Neural progenitor cell (in vitro differentiated cells): ENCODE measurements around the gene CNGA2. TPM values are rescaled to one million over a fixed set of nuclear protein-coding genes. Genes with fewer than 3 reads are reported as not detected.

Experiments used
- DNase-seq: peaks from one replicate; pipeline ENCODE4 v3.0.0-alpha.2; 2016; ENCODE audit warnings: low spot score
- H2AFZ ChIP-seq: fragments of 200-600 bp; sonication (generic); replicated peaks from 2 replicates; pipeline ENCODE4 v1.6.1; 2016; ENCODE audit warnings: antibody characterized with exemption
- H3F3A ChIP-seq: fragments of 200-600 bp; sonication (generic); 2 replicates; pipeline ENCODE4 v1.6.1; 2016; ENCODE audit warnings: antibody characterized with exemption, low read depth
- H3K27ac ChIP-seq: fragments of 200-600 bp; sonication (generic); 2 replicates; pipeline ENCODE4 v1.5.1; 2016; ENCODE audit warnings: mild to moderate bottlenecking
- H3K27me3 ChIP-seq: fragments of 200-600 bp; sonication (generic); 2 replicates; pipeline ENCODE4 v1.6.1; 2016; ENCODE audit warnings: mild to moderate bottlenecking, moderate library complexity
- H3K36me3 ChIP-seq: fragments of 200-600 bp; sonication (generic); 2 replicates; pipeline ENCODE4 v1.5.1; 2016
- H3K4me1 ChIP-seq: fragments of 200-600 bp; sonication (generic); 2 replicates; pipeline ENCODE4 v1.6.1; 2016; ENCODE audit warnings: mixed run types
- H3K4me2 ChIP-seq: fragments of 200-600 bp; sonication (generic); 2 replicates; pipeline ENCODE4 v1.6.1; 2016
- H3K4me3 ChIP-seq: fragments of 200-600 bp; sonication (generic); 2 replicates; pipeline ENCODE4 v1.5.1; 2016
- H3K79me2 ChIP-seq: fragments of 200-600 bp; sonication (generic); 2 replicates; pipeline ENCODE4 v1.6.1; 2016; ENCODE audit warnings: low read depth
- H3K9ac ChIP-seq: fragments of 200-600 bp; sonication (generic); 2 replicates; pipeline ENCODE4 v1.6.1; 2016
- H3K9me3 ChIP-seq: fragments of 200-600 bp; sonication (generic); 2 replicates; pipeline ENCODE4 v1.5.1; 2016; ENCODE audit warnings: low read depth
- H4K20me1 ChIP-seq: fragments of 200-600 bp; sonication (generic); 2 replicates; pipeline ENCODE4 v1.6.1; 2016; ENCODE audit warnings: low read depth
- H3K27ac Mint-ChIP-seq: 3 replicates; pipeline ENCODE4 v1.8.0; 2021; ENCODE audit warnings: mixed read lengths
- H3K27me3 Mint-ChIP-seq: 2 replicates; pipeline ENCODE4 v1.8.0; 2022; ENCODE audit warnings: low read depth, mild to moderate bottlenecking, inconsistent platforms, moderate library complexity, mixed read lengths; ENCODE audit not compliant: insufficient read depth
- H3K36me3 Mint-ChIP-seq: 3 replicates; pipeline ENCODE4 v1.8.0; 2021; ENCODE audit warnings: mixed read lengths
- H3K4me1 Mint-ChIP-seq: 3 replicates; pipeline ENCODE4 v1.8.0; 2021; ENCODE audit warnings: mixed read lengths
- H3K4me3 Mint-ChIP-seq: 3 replicates; pipeline ENCODE4 v1.8.0; 2021; ENCODE audit warnings: mild to moderate bottlenecking, moderate library complexity, mixed read lengths
- H3K9me3 Mint-ChIP-seq: 3 replicates; pipeline ENCODE4 v1.8.0; 2020; ENCODE audit warnings: mixed read lengths
- CTCF ChIP-seq: fragments of 200-600 bp; sonication (generic); IDR thresholded peaks from 2 replicates; pipeline ENCODE4 v1.5.1; 2017; ENCODE audit warnings: antibody characterized with exemption, mild to moderate bottlenecking
- EZH2 ChIP-seq: fragments of 200-600 bp; sonication (generic); IDR thresholded peaks from 2 replicates; pipeline ENCODE4 v1.6.1; 2017; ENCODE audit warnings: antibody characterized with exemption, mild to moderate bottlenecking, moderate library complexity
- EZH2phosphoT487 ChIP-seq: fragments of 200-600 bp; sonication (generic); IDR thresholded peaks from 2 replicates; pipeline ENCODE4 v1.6.1; 2017; ENCODE audit warnings: antibody characterized with exemption
- total RNA-seq: library from RNA; depleted of rRNA; stranded (reverse); fragments of >200 nt; gene quantifications from 2 replicates; pipeline ENCODE4 v1.2.3, GENCODE V29; 2015; ENCODE audit warnings: low replicate concordance

Gene CNGA2
- total RNA-seq, 1 donor from 2014 or later: not detected

- H3K27ac ChIP-seq: no peak overlapping the region
- no peaks in the 10 kb centered on the region for H4K20me1 ChIP-seq
- H3K9me3 Mint-ChIP-seq: peaks cover 12% of the 10 kb centered on the region
- no peak overlapping the region for H3K27ac Mint-ChIP-seq
- H3K27me3 ChIP-seq: peaks cover 2% of the 10 kb centered on the region
- no peak overlapping the region for H3K4me2 ChIP-seq
- H3K9me3 ChIP-seq: no peaks in the 10 kb centered on the region
- no peak overlapping the region for H2AFZ ChIP-seq
- peaks cover 3% of the 10 kb centered on the region for H3K4me1 Mint-ChIP-seq
- H3K4me1 ChIP-seq: no peaks in the 10 kb centered on the region
- H3K4me3 ChIP-seq: no peak overlapping the region
- H3K36me3 ChIP-seq: no peaks in the 10 kb centered on the region
- TF ChIP-seq CTCF (no peak), EZH2 (no peak), EZH2phosphoT487 (no peak)
- DNase-seq: no peak
- no peak overlapping the region for H3K4me3 Mint-ChIP-seq
- no peaks in the 10 kb centered on the region for H3K36me3 Mint-ChIP-seq
- no peaks in the 10 kb centered on the region for H3F3A ChIP-seq
- H3K79me2 ChIP-seq: no peaks in the 10 kb centered on the region
- no peak overlapping the region for H3K9ac ChIP-seq
- H3K27me3 Mint-ChIP-seq: peaks cover 6% of the 10 kb centered on the region
Measured at GRCh38 chrX:151701531-151701930, 33.0 kb upstream of the CNGA2 start.

GRCh38 chrX:151702026-151702714 is 32.4 kb upstream of the CNGA2 start:
- no peak overlapping the region for H2AFZ ChIP-seq
- H3K79me2 ChIP-seq: no peaks in the 10 kb centered on the region
- no peaks in the 10 kb centered on the region for H3K4me1 ChIP-seq
- no peaks in the 10 kb centered on the region for H3K9me3 ChIP-seq
- no peaks in the 10 kb centered on the region for H3K36me3 ChIP-seq
- no peaks in the 10 kb centered on the region for H4K20me1 ChIP-seq
- no peak for TF ChIP-seq CTCF
- H3K4me3 ChIP-seq: no peak overlapping the region
- H3K36me3 Mint-ChIP-seq: no peaks in the 10 kb centered on the region
- no peak overlapping the region for H3K27ac ChIP-seq
- peaks cover 12% of the 10 kb centered on the region for H3K9me3 Mint-ChIP-seq
- no peak overlapping the region for H3K4me2 ChIP-seq
- H3F3A ChIP-seq: no peaks in the 10 kb centered on the region
- no peak for DNase-seq
- no peak overlapping the region for H3K9ac ChIP-seq
- no peak overlapping the region for H3K27ac Mint-ChIP-seq
- H3K4me3 Mint-ChIP-seq: no peak overlapping the region
- peaks cover 3% of the 10 kb centered on the region for H3K4me1 Mint-ChIP-seq
- H3K27me3 Mint-ChIP-seq: peaks cover 4% of the 10 kb centered on the region
- H3K27me3 ChIP-seq: no peaks in the 10 kb centered on the region

DNA sequence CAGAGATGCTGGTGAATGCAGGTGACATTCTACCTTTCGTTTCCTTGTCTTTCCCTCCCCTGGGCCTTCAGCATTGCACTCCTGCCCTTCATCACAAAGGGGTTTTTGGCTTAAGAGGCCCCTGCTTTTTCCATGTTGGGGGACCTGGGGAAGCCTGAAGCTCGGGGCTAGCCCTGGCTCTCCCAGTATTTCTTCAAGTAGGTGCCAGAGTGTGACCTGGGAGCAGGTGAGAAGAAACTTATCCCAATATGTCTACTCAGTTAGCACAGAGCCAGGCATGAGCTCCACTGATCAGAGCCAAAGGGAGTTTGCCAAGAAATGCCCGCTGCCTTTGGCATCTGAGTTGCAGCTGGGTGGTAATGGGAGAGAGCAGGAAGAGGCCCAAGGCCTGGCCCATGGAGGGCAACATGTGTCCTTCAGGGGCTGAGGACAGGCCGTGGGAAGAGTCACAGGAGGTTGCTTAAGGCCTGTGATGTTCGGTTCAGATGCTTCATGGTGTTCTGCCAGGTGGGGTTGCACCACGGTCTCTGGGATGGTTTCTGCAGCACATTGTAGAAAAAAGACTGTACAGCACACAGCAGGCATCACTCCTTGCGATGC is 31.7 kb upstream of the CNGA2 start:
- no peaks in the 10 kb centered on the region for H3K79me2 ChIP-seq
- Mint-ChIP-seq H3K4me1 (peaks cover 3% of the 10 kb centered on the region), H3K9me3 (peaks cover 14% of the 10 kb centered on the region), H3K27me3 (peaks cover 4% of the 10 kb centered on the region), H3K4me3 (no peak overlapping the region), H3K27ac (no peak overlapping the region), H3K36me3 (no peaks in the 10 kb centered on the region)
- no peak overlapping the region for H2AFZ ChIP-seq
- H3K36me3 ChIP-seq: no peaks in the 10 kb centered on the region
- no peak overlapping the region for H3K4me3 ChIP-seq
- H3K9me3 ChIP-seq: no peaks in the 10 kb centered on the region
- H3K27me3 ChIP-seq: no peaks in the 10 kb centered on the region
- no peak for TF ChIP-seq EZH2
- no peak for TF ChIP-seq EZH2phosphoT487
- no peak for TF ChIP-seq CTCF
- no peaks in the 10 kb centered on the region for H3F3A ChIP-seq
- DNase-seq: no peak
- no peaks in the 10 kb centered on the region for H3K4me1 ChIP-seq
- no peaks in the 10 kb centered on the region for H4K20me1 ChIP-seq
- H3K4me2 ChIP-seq: no peak overlapping the region
- no peak overlapping the region for H3K27ac ChIP-seq
- H3K9ac ChIP-seq: no peak overlapping the region
